ENCODE data around the gene PLPP4. TPM values are rescaled to one million over a fixed set of nuclear protein-coding genes. Genes with fewer than 3 reads are reported as not detected.
"Not testable (repeated sequence)": the region's sequence is repeated elsewhere in the genome, so short reads cannot be mapped to it uniquely, and the experiment has no call there.

The PLPP4 gene
- polyA plus RNA-seq, 6 donors from 2014 or later = not detected

GRCh38 chr10:120503689-120504088 lies 46.7 kb downstream of the PLPP4 start:
- ATAC-seq (ENCODE audit: low read depth in 2 of 2) (no peak), DNase-seq (no peak)
- Mint-ChIP-seq H3K4me1 (no peaks in the 10 kb centered on the region), H3K36me3 (no peaks in the 10 kb centered on the region), H3K27ac (no peak overlapping the region), H3K27me3 (peaks cover 5 to 8% (median 6%) of the 10 kb centered on the region in 3 donors), H3K4me3 (no peak overlapping the region), H3K9me3 (peaks cover 0 to 19% (median 2%) of the 10 kb centered on the region in 7 donors)

DNA sequence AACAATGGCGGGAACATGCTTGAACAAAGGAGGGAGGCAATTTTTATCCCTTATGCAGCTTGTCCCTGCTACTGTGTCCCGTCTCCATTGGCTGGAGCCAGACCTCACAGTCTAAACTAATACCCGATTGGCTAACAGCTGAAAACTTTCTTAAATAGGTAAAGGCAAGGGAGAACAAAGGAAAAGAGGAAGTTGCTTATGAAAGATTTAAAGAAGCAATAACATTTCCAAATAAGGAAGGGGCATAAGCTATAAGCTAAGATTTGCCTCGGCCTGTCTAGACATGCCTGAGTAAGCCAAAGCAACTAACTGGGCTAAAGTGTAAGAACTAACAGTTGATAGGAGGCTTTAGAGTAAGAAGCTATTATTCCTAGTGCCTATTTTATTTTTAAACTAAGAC lies 47.2 kb downstream of the PLPP4 start:
- not testable (repeated sequence) for H3K27me3 Mint-ChIP-seq; H3K4me1 Mint-ChIP-seq; ATAC-seq (ENCODE audit: low read depth in 2 of 2); H3K36me3 Mint-ChIP-seq; H3K4me3 Mint-ChIP-seq; H3K27ac Mint-ChIP-seq; DNase-seq
- peaks cover 0 to 19% (median 2%) of the 10 kb centered on the region in 7 donors for H3K9me3 Mint-ChIP-seq

GRCh38 chr10:120505056-120505455 lies 48.0 kb downstream of the PLPP4 start:
- Mint-ChIP-seq H3K27ac (peak overlapping the region in 1 of 6 donors; percentile 44), H3K4me3 (no peak overlapping the region), H3K27me3 (peaks cover 1 to 5% (median 3%) of the 10 kb centered on the region in 3 donors), H3K9me3 (peaks cover 0 to 19% (median 3%) of the 10 kb centered on the region in 7 donors), H3K36me3 (no peaks in the 10 kb centered on the region), H3K4me1 (no peaks in the 10 kb centered on the region)
- ATAC-seq (ENCODE audit: low read depth in 2 of 2) = no peak
- no peak for DNase-seq

DNA sequence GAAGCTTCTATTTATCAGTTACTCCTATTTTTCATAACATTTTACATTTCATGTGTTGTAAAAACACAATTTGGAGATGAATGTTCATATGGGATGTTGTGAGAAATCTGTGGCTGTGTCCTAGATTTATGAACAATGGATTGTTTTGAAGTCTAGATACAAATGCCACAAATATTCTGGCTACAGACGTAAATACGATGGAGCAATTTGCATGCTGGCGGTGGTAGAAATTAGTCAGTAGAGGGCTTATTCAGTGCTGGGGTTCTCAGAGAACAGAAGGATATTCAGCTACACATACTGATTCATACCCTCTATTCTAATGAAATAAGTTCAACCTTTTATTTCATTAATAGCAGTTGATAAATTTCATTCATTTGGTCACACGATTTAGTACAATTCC lies 48.8 kb downstream of the PLPP4 start:
- H3K9me3 Mint-ChIP-seq = peaks cover 0 to 19% (median 3%) of the 10 kb centered on the region in 7 donors
- ATAC-seq (ENCODE audit: low read depth in 2 of 2) = no peak
- H3K4me1 Mint-ChIP-seq = no peaks in the 10 kb centered on the region
- no peak overlapping the region for H3K27ac Mint-ChIP-seq
- peaks cover 0 to 5% (median 0%) of the 10 kb centered on the region in 3 donors for H3K27me3 Mint-ChIP-seq
- no peak overlapping the region for H3K4me3 Mint-ChIP-seq
- DNase-seq = no peak
- H3K36me3 Mint-ChIP-seq = no peaks in the 10 kb centered on the region

DNA sequence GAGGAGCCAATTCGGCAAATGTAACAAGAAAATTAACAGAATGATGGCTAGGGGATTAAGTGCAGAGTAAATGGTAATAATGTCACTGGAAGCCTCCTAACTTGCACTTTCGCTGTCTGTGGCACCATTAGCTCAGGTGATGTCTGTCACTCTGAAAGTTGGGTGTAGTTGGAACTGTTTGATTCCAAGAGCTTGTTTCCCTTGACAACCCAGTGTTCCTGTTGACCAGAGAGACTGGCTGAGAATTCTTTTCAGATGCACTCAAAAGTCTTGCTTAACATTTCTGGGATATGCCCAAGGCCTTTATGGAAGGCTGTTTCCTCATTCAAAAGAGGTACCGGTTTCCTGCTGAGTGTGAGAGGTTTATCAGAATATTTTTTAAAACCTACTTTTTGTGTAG lies 49.6 kb downstream of the PLPP4 start:
- H3K27me3 Mint-ChIP-seq = peaks cover 0 to 5% (median 0%) of the 10 kb centered on the region in 3 donors
- H3K27ac Mint-ChIP-seq = no peak overlapping the region
- H3K36me3 Mint-ChIP-seq = no peaks in the 10 kb centered on the region
- H3K4me1 Mint-ChIP-seq = no peaks in the 10 kb centered on the region
- DNase-seq (no peak), ATAC-seq (ENCODE audit: low read depth in 2 of 2) (no peak)
- H3K9me3 Mint-ChIP-seq = peaks cover 0 to 19% (median 3%) of the 10 kb centered on the region in 7 donors
- H3K4me3 Mint-ChIP-seq = no peak overlapping the region

DNA sequence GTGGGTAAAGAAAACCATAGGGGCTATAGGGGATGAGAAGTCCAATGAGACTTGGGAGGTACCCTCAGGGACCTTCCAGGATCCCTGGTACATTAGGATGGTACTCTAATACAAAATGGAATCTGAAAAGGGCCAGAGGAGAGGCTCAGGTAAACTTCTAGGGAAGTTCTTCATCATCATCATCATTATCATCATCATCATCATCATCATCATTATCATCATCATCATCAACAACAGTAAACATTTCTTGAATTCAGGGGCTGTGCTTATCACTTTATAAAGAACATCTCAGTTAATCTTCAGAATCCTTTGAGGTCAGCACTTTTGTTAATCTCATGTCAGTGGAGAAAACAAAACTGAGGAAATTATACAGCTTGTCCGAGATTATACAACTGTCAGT lies 50.1 kb downstream of the PLPP4 start:
- Mint-ChIP-seq H3K9me3 (peaks cover 0 to 19% (median 3%) of the 10 kb centered on the region in 7 donors), H3K4me1 (no peaks in the 10 kb centered on the region), H3K4me3 (no peak overlapping the region), H3K27ac (no peak overlapping the region), H3K27me3 (peaks cover 0 to 5% (median 0%) of the 10 kb centered on the region in 3 donors), H3K36me3 (no peaks in the 10 kb centered on the region)
- no peak for DNase-seq
- ATAC-seq (ENCODE audit: low read depth in 2 of 2) = no peak

DNA sequence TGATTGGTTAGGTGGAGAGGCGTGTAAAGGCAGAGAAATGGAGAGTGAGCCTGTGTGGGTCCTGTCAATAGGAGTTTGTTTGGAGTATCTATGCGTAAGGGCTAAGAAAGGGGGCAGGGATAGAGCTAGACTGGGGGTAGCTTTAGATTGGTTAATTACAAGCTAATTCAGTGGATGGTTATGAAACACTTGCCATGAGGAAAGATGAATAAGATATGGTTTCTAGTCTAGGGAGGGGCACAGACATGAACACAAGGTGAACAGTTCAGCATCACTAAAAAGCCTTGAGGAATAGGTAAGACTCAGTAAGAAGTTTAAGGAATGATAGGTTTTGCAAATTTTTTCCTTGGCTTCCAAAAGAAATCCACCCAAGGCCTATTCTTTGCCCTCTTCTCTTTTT lies 50.6 kb downstream of the PLPP4 start:
- Mint-ChIP-seq H3K4me1 (no peaks in the 10 kb centered on the region), H3K9me3 (peaks cover 0 to 19% (median 3%) of the 10 kb centered on the region in 7 donors), H3K27me3 (peaks cover 0 to 5% (median 0%) of the 10 kb centered on the region in 3 donors), H3K4me3 (no peak overlapping the region), H3K27ac (no peak overlapping the region), H3K36me3 (no peaks in the 10 kb centered on the region)
- ATAC-seq (ENCODE audit: low read depth in 2 of 2) = no peak
- DNase-seq = no peak

DNA sequence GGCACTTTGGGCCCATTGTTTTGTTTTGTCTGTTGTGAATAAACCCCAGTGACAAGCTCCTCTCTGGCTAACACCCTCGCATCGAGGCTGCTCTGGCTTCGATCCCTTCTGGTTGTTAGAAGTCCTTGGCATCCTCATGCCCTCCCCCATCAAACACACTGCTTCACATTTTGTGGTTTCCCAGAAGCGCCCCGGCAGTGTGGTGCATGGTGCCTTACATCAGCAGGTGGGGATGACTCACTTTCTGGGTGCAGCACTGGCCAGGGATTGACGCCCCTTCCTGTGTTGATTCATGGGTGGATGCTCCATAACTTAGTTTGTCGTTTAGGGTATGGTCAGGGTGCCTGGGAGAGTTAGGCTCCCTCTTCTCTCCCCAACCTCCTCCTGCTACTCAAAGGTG lies 51.4 kb downstream of the PLPP4 start:
- Mint-ChIP-seq H3K27me3 (peaks cover 0 to 4% (median 0%) of the 10 kb centered on the region in 3 donors), H3K4me3 (no peak overlapping the region), H3K9me3 (peaks cover 0 to 13% (median 5%) of the 10 kb centered on the region in 7 donors), H3K27ac (no peak overlapping the region), H3K36me3 (no peaks in the 10 kb centered on the region), H3K4me1 (no peaks in the 10 kb centered on the region)
- no peak for DNase-seq
- ATAC-seq (ENCODE audit: low read depth in 2 of 2) = no peak

DNA sequence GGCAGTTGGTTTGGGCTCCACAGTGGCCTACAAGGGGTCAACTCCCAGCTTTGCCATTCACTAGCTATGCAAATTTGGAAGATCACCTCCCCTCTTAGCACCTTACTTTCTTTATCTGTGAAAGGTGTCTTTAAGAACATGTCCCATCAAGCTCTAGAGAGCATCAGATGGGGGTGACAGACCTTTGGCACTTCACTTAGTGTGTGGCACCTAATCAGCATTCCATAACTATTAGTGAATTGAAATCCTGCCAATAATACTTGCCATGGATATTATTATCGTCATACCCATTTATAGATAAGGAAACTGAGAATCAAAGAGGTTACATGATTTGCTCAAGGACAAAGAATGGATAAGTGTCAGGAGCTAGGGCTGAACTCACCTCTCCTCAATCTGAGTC lies 51.9 kb downstream of the PLPP4 start:
- Mint-ChIP-seq H3K27ac (no peak overlapping the region), H3K9me3 (peaks cover 0 to 7% (median 5%) of the 10 kb centered on the region in 7 donors), H3K4me3 (no peak overlapping the region), H3K27me3 (peaks cover 0 to 4% (median 0%) of the 10 kb centered on the region in 3 donors), H3K36me3 (no peaks in the 10 kb centered on the region), H3K4me1 (no peaks in the 10 kb centered on the region)
- ATAC-seq (ENCODE audit: low read depth in 2 of 2) = no peak
- no peak for DNase-seq

DNA sequence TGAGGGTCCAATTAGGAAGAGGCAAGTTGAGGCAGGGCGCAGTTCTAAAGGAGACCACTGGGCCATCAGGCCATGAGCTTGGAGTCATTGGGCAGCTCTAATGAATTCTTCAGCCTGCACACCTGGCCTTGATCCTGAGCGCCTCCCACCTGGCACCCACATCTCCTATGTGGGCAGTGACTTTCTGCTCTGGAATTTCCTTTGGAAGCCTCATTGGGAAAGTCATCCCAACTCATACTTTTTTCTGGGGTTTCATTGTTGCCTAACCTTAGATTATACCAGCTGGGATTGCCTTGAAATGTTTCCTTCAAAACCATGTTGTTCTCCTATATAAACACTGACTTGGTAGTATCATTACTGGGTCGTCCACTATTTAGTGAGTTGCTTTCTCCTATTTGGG lies 54.1 kb downstream of the PLPP4 start:
- DNase-seq (no peak), ATAC-seq (ENCODE audit: low read depth in 2 of 2) (no peak)
- Mint-ChIP-seq H3K36me3 (no peaks in the 10 kb centered on the region), H3K27ac (no peak overlapping the region), H3K4me1 (no peaks in the 10 kb centered on the region), H3K27me3 (peaks cover 0 to 4% (median 0%) of the 10 kb centered on the region in 3 donors), H3K4me3 (no peak overlapping the region), H3K9me3 (peaks cover 0 to 7% (median 3%) of the 10 kb centered on the region in 7 donors)

DNA sequence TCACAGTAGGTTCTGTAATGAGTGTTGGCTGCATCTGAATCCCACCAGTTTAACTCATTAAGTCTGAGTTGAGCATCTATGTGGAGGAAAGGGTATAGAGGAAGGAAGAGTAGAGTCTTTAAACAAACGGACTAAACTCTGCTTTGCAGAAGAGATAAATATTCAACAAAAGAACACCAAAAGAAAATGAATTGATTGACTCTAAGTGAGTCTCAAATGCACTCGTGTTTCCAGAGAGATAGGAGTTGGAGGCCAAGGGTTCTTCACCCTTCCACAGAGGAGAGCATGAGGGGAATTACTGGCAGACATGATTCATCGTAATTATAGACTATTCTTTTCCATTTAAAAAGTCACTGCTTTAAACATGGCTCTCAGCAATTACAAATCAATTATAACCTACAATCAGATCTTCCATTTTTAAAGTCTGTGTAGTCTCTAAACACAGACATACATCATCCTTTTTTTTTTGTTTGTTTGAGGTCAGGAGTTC lies 56.3 kb downstream of the PLPP4 start:
- H3K9me3 Mint-ChIP-seq = peaks cover 0 to 6% (median 3%) of the 10 kb centered on the region in 7 donors
- DNase-seq (no peak), ATAC-seq (ENCODE audit: low read depth in 2 of 2) (no peak)
- no peak overlapping the region for H3K27ac Mint-ChIP-seq
- peaks cover 0 to 4% (median 0%) of the 10 kb centered on the region in 3 donors for H3K27me3 Mint-ChIP-seq
- H3K4me3 Mint-ChIP-seq = no peak overlapping the region
- no peaks in the 10 kb centered on the region for H3K4me1 Mint-ChIP-seq
- H3K36me3 Mint-ChIP-seq = no peaks in the 10 kb centered on the region

DNA sequence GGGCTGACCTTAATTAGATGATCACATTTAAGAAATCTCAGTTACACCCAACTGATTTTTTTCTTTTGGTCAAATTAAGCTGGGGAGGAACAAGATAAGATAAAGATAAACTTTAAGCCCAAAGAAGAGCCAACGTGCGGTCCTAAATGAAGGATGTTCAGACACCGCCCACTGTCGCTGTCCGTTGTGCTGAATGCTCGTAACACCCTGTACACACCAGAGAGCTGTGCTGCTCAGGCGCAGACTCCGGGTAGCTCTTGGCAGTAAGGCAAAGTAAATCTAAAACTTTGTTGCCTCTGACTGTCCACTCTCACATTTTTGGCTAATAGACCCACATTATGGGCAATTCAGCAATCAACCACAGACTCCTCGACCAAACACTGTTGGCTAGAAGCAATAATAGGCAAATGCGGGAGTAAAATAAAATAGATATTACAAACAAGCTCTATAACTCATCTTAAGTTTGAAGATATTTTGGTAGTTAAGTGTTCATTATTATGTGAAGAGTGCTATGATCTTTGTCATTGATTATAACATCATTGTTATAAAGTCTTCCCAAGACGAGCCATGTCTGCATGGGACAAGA lies 57.1 kb downstream of the PLPP4 start:
- ATAC-seq (ENCODE audit: low read depth in 2 of 2) (no peak), DNase-seq (no peak)
- Mint-ChIP-seq H3K4me1 (no peaks in the 10 kb centered on the region), H3K27me3 (peaks cover 0 to 4% (median 0%) of the 10 kb centered on the region in 3 donors), H3K4me3 (no peak overlapping the region), H3K9me3 (peaks cover 0 to 5% (median 3%) of the 10 kb centered on the region in 7 donors), H3K36me3 (no peaks in the 10 kb centered on the region), H3K27ac (no peak overlapping the region)

DNA sequence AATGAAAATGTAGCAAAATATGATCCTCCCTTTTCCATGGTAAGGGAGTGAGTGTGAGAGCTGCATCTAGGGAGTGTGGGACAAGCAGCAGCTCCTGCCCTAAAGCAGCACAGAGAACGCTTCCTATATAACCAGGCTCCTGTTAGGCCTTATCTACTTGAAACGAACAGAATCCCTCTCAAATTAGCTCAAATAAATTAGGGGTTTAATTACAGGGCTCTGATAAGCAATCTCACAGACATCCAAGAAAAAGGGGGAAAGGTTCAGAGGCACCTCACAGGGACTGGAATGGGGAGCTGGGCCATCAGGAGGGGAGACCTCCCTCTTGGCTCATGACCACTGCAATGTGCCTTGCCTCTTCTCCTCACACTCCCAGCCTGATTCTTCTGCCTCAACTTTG lies 57.9 kb downstream of the PLPP4 start:
- DNase-seq (no peak), ATAC-seq (ENCODE audit: low read depth in 2 of 2) (no peak)
- Mint-ChIP-seq H3K36me3 (no peaks in the 10 kb centered on the region), H3K4me1 (no peaks in the 10 kb centered on the region), H3K4me3 (no peak overlapping the region), H3K27ac (no peak overlapping the region), H3K9me3 (peaks cover 0 to 7% (median 0%) of the 10 kb centered on the region in 7 donors), H3K27me3 (peaks cover 0 to 4% (median 0%) of the 10 kb centered on the region in 3 donors)

DNA sequence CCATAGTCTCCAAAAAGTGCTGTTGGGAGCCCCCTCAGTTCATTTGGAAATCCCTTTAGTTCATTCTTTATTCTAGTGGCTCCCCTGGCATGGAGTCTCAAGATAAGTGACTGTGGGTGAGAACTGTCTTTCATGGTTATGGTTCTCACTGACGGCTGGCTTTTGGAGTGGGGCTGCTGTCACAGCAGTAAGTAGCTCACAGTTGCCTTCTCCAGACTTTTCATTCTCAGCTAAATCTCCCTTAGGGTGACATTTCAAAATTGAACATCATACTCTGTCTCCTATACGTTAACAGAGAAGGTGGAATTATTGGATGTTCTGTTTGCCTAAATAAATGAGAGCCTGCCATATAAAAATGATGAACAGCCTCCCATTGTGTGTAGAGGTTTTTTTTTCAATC lies 58.7 kb downstream of the PLPP4 start:
- Mint-ChIP-seq H3K27me3 (peaks cover 0 to 4% (median 0%) of the 10 kb centered on the region in 3 donors), H3K27ac (no peak overlapping the region), H3K36me3 (no peaks in the 10 kb centered on the region), H3K4me3 (no peak overlapping the region), H3K4me1 (no peaks in the 10 kb centered on the region), H3K9me3 (peaks cover 0 to 10% (median 2%) of the 10 kb centered on the region in 7 donors)
- ATAC-seq (ENCODE audit: low read depth in 2 of 2) (no peak), DNase-seq (no peak)
